ENCODE measurements around the gene TOR2A.

GRCh38 chr9:127742435-127743088 is 7.5 kb upstream of the TOR2A start:
- TF ChIP-seq CTCF (IDR thresholded peaks at IDR 0.05) (no peak), POLR2A (IDR thresholded peaks at IDR 0.05) (no peak)

Data from heart left ventricle (tissue), 13 donors.